Activated T-cell treated with anti-CD3 and anti-CD28 coated beads, Interleukin-2, amount 50 U/mL, for 48 hours (primary cell): ENCODE results near the gene TYSND1.
"Not testable (repeated sequence)": the region's sequence is repeated elsewhere in the genome, so short reads cannot be mapped to it uniquely, and the experiment has no call there.

Experiments
- DNase-seq, 2 experiments: peaks; one replicate each; pipeline ENCODE4 v3.0.0-alpha.2; 2020

Gene TYSND1

GRCh38 chr10:70146489-70147258 is at the start of gene TYSND1:
Gene TYSND1, minus strand, starts transcription at chr10:70146700. Its CDS starts 114 bp downstream, at chr10:70146586.
- DNase-seq = peak; percentile 94

- DNase-seq = no peak
Measured at GRCh38 chr10:70193391-70193844, 46.9 kb upstream of the TYSND1 start.

GRCh38 chr10:70192326-70192968 is 45.9 kb upstream of the TYSND1 start:
- no peak for DNase-seq

GRCh38 chr10:70191972-70192305 is 45.4 kb upstream of the TYSND1 start:
- no peak for DNase-seq

GRCh38 chr10:70191161-70191971 is 44.9 kb upstream of the TYSND1 start:
- no peak for DNase-seq

- DNase-seq = no peak
Measured at GRCh38 chr10:70190581-70190980, 44.1 kb upstream of the TYSND1 start.

- DNase-seq = no peak
Measured at GRCh38 chr10:70190102-70190501, 43.6 kb upstream of the TYSND1 start.

- no peak for DNase-seq
Measured at GRCh38 chr10:70188768-70189167, 42.3 kb upstream of the TYSND1 start.

GRCh38 chr10:70186571-70186970 is 40.1 kb upstream of the TYSND1 start:
- no peak for DNase-seq

- DNase-seq = no peak
Measured at GRCh38 chr10:70186090-70186489, 39.6 kb upstream of the TYSND1 start.

GRCh38 chr10:70183304-70183703 is 36.8 kb upstream of the TYSND1 start:
- no peak for DNase-seq

- DNase-seq = not testable (repeated sequence)
Measured at GRCh38 chr10:70179209-70179608, 32.7 kb upstream of the TYSND1 start.

GRCh38 chr10:70178139-70178725 is 31.7 kb upstream of the TYSND1 start:
- no peak for DNase-seq

GRCh38 chr10:70176441-70176840 is 29.9 kb upstream of the TYSND1 start:
- no peak for DNase-seq

- no peak for DNase-seq
Measured at GRCh38 chr10:70175516-70175915, 29.0 kb upstream of the TYSND1 start.

GRCh38 chr10:70174058-70174741 is 27.7 kb upstream of the TYSND1 start:
- peak; percentile 42 to 49 for DNase-seq

- no peak for DNase-seq
Measured at GRCh38 chr10:70169649-70170364, 23.3 kb upstream of the TYSND1 start.

- no peak for DNase-seq
Measured at GRCh38 chr10:70169011-70169410, 22.5 kb upstream of the TYSND1 start.

GRCh38 chr10:70167246-70167645 is 20.7 kb upstream of the TYSND1 start:
- no peak for DNase-seq

- no peak for DNase-seq
Measured at GRCh38 chr10:70166394-70166793, 19.9 kb upstream of the TYSND1 start.

- no peak for DNase-seq
Measured at GRCh38 chr10:70164163-70164562, 17.7 kb upstream of the TYSND1 start.

GRCh38 chr10:70163448-70163847 is 16.9 kb upstream of the TYSND1 start:
- DNase-seq = peak in 1 of 2 experiments; percentile 41
